ENCODE results near the gene USP21. TPM values are rescaled to one million over a fixed set of nuclear protein-coding genes. Genes with fewer than 3 reads are reported as not detected.

The USP21 gene
- total RNA-seq, 4 donors from 2014 or later, result 11.6 to 52.8 (median 39.0) TPM

DNA sequence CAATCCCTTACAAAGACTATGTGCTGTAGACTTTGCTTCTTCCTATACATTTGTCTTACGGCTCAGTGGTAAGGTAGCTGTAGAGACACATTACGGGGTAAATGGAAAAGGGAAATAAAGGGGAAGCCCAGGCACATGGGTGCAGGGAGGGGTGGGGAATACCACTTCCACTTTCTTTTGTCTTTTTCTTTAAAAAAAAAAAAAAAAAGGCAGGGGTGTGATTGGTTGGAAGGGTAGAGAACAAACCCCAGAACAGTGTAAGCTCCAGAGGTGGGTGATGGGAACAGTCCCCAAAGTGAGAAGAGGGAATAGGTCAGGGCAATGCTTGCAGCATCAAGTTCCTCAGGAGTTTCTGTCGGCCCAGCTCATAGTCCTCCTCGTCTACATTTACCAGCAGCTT is 37.5 kb upstream of the USP21 start:
- no peaks in the 10 kb centered on the region for H3K9me3 ChIP-seq
- DNase-seq, result no peak

DNA sequence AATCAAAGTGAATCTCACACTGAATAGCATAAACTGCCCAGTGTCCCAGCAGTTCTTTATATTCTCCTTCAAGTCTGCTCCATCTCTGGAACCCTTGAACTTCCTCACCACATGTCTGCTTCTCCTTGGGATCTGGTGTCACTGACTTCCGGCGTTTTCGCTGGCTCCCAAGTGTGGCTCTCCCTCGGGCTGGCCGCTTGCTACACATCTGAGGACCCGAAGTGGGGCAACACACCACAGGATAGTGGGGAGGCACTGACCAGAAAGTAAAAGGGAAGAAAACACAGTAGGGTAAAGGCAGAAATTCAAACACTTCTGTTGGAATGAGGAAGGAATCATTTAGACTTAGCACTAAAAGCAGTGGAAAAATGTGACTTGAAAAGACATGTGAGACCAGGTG is 36.3 kb upstream of the USP21 start:
- no peak for TF ChIP-seq POLR2A (IDR thresholded peaks at IDR 0.05)
- TF ChIP-seq, protein P1, sequence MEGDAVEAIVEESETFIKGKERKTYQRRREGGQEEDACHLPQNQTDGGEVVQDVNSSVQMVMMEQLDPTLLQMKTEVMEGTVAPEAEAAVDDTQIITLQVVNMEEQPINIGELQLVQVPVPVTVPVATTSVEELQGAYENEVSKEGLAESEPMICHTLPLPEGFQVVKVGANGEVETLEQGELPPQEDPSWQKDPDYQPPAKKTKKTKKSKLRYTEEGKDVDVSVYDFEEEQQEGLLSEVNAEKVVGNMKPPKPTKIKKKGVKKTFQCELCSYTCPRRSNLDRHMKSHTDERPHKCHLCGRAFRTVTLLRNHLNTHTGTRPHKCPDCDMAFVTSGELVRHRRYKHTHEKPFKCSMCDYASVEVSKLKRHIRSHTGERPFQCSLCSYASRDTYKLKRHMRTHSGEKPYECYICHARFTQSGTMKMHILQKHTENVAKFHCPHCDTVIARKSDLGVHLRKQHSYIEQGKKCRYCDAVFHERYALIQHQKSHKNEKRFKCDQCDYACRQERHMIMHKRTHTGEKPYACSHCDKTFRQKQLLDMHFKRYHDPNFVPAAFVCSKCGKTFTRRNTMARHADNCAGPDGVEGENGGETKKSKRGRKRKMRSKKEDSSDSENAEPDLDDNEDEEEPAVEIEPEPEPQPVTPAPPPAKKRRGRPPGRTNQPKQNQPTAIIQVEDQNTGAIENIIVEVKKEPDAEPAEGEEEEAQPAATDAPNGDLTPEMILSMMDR (IDR thresholded peaks at IDR 0.05), result no peak
- H3K27me3 ChIP-seq, result no peaks in the 10 kb centered on the region
- peak overlapping the region in 1 of 4 donors; percentile 12 for H3K27ac ChIP-seq
- peaks cover 0 to 76% (median 0%) of the 10 kb centered on the region in 3 donors for H3K36me3 ChIP-seq
- H3K4me1 ChIP-seq, result peaks cover 8 to 30% (median 11%) of the 10 kb centered on the region in 4 donors
- DNase-seq, result no peak
- no peak overlapping the region for H3K4me3 ChIP-seq
- no peaks in the 10 kb centered on the region for H3K9me3 ChIP-seq

More for the DNA sequence above, 37.5 kb upstream of the USP21 start:
- Histone ChIP-seq H3K36me3 (peaks cover 0 to 66% (median 0%) of the 10 kb centered on the region in 3 donors), H3K4me3 (no peak overlapping the region), H3K27ac (peak overlapping the region in 1 of 4 donors; percentile 11), H3K27me3 (no peaks in the 10 kb centered on the region), H3K4me1 (peaks cover 8 to 33% (median 13%) of the 10 kb centered on the region in 4 donors)
- no peak for TF ChIP-seq POLR2A (IDR thresholded peaks at IDR 0.05)

DNA sequence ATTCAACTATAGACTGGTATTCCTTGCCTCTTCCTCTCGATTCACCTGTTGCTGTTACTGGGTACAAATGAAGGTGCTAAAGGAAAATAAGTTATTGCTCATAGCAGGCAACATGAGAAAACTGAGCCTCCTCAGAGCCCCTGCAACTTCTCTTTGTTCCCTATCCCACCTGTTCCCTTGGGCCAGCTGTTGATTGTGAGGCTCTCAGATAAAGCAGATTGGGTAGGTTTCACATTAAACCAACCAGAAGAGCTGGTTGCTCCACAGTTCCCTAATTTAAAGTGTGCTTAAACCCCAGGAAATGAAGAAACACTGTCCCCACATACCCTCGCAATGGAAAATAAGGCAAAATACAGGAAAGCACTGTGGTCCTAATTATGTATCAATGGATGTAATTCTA is 31.7 kb upstream of the USP21 start:
- TF ChIP-seq POLR2A (IDR thresholded peaks at IDR 0.05), result no peak
- TF ChIP-seq, protein P1 (IDR thresholded peaks at IDR 0.05), result no peak
- H3K36me3 ChIP-seq, result peaks cover 0 to 63% (median 0%) of the 10 kb centered on the region in 3 donors
- no peak overlapping the region for H3K27ac ChIP-seq
- peaks cover 0 to 15% (median 5%) of the 10 kb centered on the region in 4 donors for H3K4me1 ChIP-seq
- no peak overlapping the region for H3K4me3 ChIP-seq
- no peaks in the 10 kb centered on the region for H3K9me3 ChIP-seq
- H3K27me3 ChIP-seq, result no peaks in the 10 kb centered on the region
- no peak for DNase-seq

DNA sequence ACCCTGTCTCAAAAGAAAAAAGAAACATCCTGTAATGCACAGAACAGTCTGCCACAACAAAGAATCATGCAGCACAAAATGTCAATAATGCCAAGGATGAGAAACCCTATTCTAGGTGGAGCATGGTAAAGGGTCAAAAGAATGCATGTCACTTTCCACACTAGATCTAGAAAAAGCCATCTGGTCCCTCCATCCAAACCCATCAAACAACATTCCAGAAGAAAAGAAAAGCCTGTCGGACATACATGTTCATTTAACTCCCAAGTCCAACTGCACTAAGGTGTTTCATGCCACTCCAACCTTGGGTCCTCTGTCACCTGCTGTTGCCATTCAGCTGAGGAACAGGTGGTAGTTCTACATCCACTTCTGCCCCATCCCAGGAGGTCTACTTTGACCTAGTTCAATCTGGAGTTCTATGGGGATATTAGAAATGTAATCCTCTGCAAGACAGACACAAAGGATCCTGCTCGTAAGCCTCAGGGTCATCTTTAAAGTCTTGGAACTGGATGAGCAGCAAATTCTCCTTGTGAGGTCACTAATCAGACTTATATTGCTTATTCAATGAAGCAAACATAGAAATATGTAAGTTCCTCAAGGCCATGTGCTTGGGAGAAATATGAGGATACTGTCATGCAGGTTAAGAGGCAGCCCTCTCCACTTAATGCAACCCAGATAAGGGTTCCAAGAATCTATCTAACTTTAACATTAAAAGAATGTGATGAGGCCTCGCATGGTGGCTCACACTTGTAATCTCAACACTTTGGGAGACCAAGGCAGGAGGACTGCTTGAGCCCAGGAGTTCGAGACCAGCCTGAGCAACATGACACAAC is 30.5 kb upstream of the USP21 start:
- H3K36me3 ChIP-seq, result peaks cover 0 to 52% (median 0%) of the 10 kb centered on the region in 3 donors
- no peak for DNase-seq
- peaks cover 0 to 18% (median 9%) of the 10 kb centered on the region in 4 donors for H3K4me1 ChIP-seq
- no peak overlapping the region for H3K4me3 ChIP-seq
- TF ChIP-seq, protein P1 (IDR thresholded peaks at IDR 0.05), result no peak
- TF ChIP-seq POLR2A (IDR thresholded peaks at IDR 0.05), result no peak
- no peak overlapping the region for H3K27ac ChIP-seq
- H3K9me3 ChIP-seq, result no peaks in the 10 kb centered on the region
- H3K27me3 ChIP-seq, result no peaks in the 10 kb centered on the region

DNA sequence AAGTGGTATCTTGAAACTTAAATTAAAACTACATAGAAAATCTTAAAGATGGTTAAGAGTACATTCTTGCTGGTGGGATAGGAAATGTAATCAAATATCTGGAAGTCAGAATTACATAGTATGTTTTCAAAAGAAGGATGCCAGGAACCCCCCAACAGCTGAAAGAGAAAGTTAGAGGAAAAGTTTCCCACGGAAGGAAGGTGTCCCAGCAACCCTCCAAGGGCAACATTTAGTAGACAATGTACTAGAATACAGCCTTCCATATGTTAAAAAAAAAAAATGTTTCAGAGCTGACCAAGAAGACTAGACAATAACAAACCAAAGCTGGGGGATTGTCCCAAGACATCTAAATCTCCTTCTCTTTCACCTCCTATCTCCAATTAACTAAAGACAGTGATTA is 29.0 kb upstream of the USP21 start:
- DNase-seq, result no peak
- no peak overlapping the region for H3K27ac ChIP-seq
- H3K4me3 ChIP-seq, result no peak overlapping the region
- no peak for TF ChIP-seq POLR2A (IDR thresholded peaks at IDR 0.05)
- TF ChIP-seq, protein P1 (IDR thresholded peaks at IDR 0.05), result no peak
- H3K36me3 ChIP-seq, result peaks cover 0 to 42% (median 0%) of the 10 kb centered on the region in 3 donors
- no peaks in the 10 kb centered on the region for H3K27me3 ChIP-seq
- peaks cover 0 to 24% (median 10%) of the 10 kb centered on the region in 4 donors for H3K4me1 ChIP-seq
- no peaks in the 10 kb centered on the region for H3K9me3 ChIP-seq

Data from Peyer's patch (tissue), 4 donors.